Ectodermal cell (in vitro differentiated cells): ENCODE results near the gene DEPP1.

Source experiments
- H3K27ac ChIP-seq: 2 replicates; pipeline ENCODE4 v1.7.0; 2013; ENCODE audit warnings: mild to moderate bottlenecking, low read depth, low read length; ENCODE audit not compliant: insufficient read depth, poor library complexity, severe bottlenecking
- H3K27me3 ChIP-seq: 2 replicates; pipeline ENCODE4 v1.7.0; 2013; ENCODE audit warnings: mild to moderate bottlenecking, low read length; ENCODE audit not compliant: insufficient read depth, control insufficient read depth, poor library complexity, severe bottlenecking
- H3K36me3 ChIP-seq: one replicate; pipeline ENCODE4 v1.7.0; 2013; ENCODE audit warnings: low read length; ENCODE audit not compliant: control insufficient read depth, insufficient read depth
- H3K4me1 ChIP-seq: one replicate; pipeline ENCODE4 v1.7.0; 2013; ENCODE audit warnings: low read length; ENCODE audit not compliant: control insufficient read depth, insufficient read depth
- H3K4me3 ChIP-seq: 2 replicates; pipeline ENCODE4 v1.7.0; 2013; ENCODE audit warnings: low read depth, low read length, control low read depth; ENCODE audit not compliant: insufficient read depth
- H3K9me3 ChIP-seq: 2 replicates; pipeline ENCODE4 v1.7.0; 2013; ENCODE audit warnings: mild to moderate bottlenecking, low read length, moderate library complexity; ENCODE audit not compliant: control insufficient read depth
- WGBS, 2 experiments: methylation state at CpG; one replicate each; pipeline ENCODE4 v1.1.7; 2013; ENCODE audit warnings: missing lambda C conversion rate in 2 of 2; 5-methylcytosine and 5-hydroxymethylcytosine counted together

DEPP1 gene

DNA sequence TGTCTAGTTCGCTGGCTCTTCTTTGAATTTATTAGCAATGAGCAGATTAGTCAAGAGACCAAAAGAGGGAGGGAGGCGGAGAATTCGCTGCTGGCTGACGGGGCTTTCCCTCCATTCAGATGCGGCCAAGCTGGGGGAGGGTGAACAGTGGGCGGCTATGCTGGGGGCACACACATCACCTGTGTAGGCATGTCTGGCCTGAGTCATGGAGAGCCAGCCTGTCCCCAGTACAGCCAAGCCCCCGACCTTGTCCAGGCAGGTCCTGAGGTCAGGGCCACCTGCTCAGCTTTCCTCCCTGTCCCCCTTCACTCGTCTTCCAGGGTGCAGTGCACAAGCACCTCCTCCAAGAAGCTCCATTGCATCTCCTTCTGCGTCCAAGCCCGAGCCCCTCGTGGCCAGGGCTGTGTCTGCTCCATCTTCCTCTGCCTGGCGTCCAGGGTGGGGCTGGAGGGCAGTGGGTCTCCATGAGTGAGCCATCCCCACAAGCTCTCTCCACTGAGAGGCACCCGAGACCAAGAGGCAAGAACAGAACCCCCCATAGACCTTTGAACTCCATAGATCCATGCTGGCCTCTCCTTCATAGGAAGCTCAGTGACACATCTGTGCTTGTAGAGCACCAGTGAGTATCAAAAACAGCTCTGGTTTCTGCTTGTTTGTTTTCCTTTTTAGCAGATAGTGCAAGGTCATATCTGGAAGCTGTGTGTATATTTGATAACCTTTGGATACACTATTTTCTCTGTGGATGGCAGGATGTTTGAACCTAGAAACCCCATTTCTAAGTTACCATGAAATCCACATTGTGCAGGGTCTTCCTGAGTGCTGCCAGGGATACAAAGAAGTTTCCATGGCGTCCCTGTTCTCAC is 1.9 kb upstream of the DEPP1 start:
- peaks cover 6% of the 10 kb centered on the region for H3K27me3 ChIP-seq
- peaks cover 31% of the 10 kb centered on the region for H3K4me1 ChIP-seq
- H3K36me3 ChIP-seq = no peaks in the 10 kb centered on the region
- H3K27ac ChIP-seq = no peak overlapping the region
- H3K9me3 ChIP-seq = no peaks in the 10 kb centered on the region
- WGBS, 2 experiments = 63 to 67% methylated on average over 14 of the region's 14 CpGs
- H3K4me3 ChIP-seq = no peak overlapping the region

DNA sequence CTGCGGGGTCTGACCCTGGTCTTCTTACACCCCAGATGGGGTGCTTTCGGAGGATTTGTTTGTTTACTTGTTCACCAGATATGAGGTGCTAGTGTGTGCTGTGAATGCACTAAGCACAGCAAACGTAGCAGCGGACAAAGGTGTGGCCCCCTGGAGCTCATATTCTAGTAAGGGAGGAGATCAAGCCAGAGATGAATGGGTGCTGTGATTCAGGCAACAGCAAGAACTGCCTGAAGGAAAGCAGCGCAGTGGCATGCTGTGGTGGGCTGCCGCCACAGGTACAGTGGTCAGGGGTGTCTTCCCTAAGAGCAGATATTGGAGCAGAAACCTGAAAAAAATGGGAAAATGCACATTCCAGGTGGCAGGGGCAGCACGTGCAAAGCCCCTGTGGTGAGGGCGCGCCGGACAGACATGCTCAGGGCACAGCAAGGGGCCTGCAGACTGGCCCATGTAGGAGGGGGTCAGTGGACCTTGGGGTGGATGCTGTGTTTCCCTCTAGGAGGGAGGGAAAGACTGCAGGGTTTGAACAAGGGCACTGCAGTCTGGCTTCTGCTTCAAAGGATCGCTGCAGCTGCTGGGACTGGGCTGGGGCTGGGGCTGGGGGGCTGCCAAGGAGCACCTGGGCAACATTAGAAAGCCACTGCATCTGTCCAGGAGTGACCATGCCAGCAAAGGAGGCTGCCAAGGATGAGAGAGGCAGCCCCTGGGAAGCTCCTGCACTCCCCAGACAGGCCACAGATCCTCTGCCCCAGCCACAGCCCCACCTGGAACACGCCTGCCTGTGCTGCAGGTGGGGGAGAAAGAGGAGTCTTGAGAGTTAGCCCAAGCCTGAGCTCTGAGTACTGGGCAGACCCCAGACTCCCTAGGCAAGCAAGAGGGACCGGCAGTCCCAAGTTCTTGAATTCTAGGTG is 927 bp upstream of the DEPP1 start:
- Histone ChIP-seq H3K4me3 (no peak overlapping the region), H3K36me3 (no peaks in the 10 kb centered on the region), H3K4me1 (peaks cover 31% of the 10 kb centered on the region), H3K27me3 (peaks cover 11% of the 10 kb centered on the region), H3K27ac (no peak overlapping the region), H3K9me3 (no peaks in the 10 kb centered on the region)
- WGBS, 2 experiments = 75 to 76% methylated on average over 13 of the region's 13 CpGs

DNA sequence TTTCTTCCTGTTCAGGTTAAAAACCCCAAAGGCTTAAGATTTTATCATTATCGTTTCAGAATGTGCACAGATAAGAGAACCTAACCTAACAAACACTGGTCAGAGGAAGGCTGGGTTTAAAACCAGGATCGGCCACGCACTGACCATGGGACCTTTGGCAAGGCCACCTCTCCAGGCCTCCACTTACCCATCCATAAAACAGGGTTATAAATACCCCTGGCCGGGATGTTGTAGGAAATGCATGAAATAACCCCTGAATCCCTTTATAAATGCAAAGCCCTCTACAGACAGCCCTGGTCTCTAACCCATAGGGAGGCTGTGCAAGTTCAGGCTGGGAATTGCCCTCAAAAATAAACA is 418 bp downstream of the DEPP1 start:
- 84 to 86% methylated on average over 4 of the region's 4 CpGs for WGBS, 2 experiments
- peaks cover 41% of the 10 kb centered on the region for H3K4me1 ChIP-seq

DNA sequence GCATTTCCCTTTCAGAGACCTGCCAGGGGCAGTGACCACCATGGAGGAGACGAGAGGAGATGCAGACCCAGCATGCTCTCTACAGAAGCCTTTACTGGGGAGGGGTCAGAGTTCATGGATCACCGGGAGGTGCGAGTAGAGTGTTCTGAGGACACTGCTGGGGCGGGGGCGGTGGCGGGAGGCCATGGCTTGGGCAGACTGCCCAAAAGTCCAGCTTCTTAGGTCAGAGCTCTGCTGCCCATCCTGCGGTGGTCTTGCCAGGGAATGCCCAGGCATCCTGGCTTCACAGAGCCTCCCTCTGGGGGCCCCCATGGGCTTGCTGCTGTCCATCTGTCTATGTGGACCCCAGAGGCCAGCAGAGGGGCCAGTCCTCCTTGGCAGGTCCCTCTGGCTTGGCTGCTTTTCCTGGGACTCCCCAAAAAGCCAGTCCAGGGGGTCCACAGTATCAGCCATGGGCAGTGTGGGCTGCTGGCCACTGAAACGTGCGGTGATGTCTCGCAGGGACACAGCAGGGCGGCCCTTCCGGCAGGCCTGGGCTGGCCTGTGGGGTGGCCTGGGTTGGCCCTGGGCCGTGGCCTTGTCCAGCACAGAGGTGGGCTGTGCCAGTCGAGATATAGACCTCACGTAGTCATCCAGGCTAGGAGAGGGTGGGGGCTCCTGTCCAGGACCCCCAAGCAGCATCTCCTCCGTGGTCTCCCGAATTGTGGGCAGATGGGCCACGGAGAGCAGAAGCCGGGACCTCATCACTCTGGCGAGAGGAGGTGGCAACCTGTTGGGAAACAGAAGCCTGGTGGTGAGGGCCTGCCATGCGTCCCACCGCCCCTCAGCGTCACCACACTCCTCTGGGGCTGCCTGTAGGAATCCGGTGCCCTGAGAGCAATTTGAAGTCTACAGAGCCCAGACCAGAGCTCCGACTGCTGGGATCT is 1.1 kb downstream of the DEPP1 start:
- no peak overlapping the region for H3K4me3 ChIP-seq
- no peak overlapping the region for H3K27ac ChIP-seq
- H3K4me1 ChIP-seq = peaks cover 44% of the 10 kb centered on the region
- no peaks in the 10 kb centered on the region for H3K36me3 ChIP-seq
- WGBS, 2 experiments = 86 to 87% methylated on average over 25 of the region's 25 CpGs
- H3K27me3 ChIP-seq = peaks cover 21% of the 10 kb centered on the region
- H3K9me3 ChIP-seq = no peaks in the 10 kb centered on the region

More for the DNA sequence above, 418 bp downstream of the DEPP1 start:
- Histone ChIP-seq H3K27ac (no peak overlapping the region), H3K9me3 (no peaks in the 10 kb centered on the region), H3K36me3 (no peaks in the 10 kb centered on the region), H3K4me3 (no peak overlapping the region), H3K27me3 (peaks cover 21% of the 10 kb centered on the region)

DNA sequence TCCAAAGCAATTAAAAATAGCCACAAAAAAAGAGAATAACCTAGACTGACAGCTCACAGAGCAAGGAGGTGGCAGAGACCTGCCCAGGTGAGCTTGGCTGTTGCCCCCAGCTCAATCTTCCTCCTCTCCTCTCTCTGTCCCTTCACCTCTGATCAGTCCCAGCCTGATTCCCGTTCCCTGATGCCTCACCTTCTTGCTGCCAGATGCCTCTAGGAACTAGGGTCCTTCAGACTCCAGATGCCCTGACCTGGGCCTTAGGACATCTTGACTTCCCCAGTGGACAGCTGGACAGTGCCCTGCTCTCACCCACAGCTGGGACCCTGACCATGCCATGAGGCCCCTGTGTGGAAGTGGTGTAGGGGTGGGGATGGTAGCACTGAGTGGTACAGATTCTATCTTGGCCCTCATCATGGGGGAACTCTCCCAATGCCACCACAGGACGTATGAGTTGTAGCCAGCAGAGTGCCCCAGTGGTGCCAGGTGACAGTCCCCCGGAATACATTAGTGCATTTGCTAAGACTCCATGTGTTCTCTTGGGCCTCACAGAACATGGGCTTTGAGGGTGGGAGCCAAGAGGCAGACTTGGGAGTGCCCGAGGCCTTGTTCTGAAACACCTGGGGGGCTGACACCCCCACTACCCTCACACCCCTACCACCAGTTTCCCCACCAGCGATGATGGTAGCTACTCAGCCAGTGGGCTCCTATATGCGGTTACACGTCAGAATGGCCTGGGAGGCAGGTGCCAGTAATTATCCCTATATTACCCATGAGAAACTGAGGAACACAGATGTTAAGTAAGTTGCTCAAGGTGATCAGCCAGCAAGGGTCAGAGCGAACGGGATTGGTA is 2.0 kb downstream of the DEPP1 start:
- Histone ChIP-seq H3K4me3 (no peak overlapping the region), H3K27me3 (peaks cover 21% of the 10 kb centered on the region), H3K36me3 (no peaks in the 10 kb centered on the region), H3K27ac (no peak overlapping the region), H3K4me1 (peaks cover 44% of the 10 kb centered on the region), H3K9me3 (no peaks in the 10 kb centered on the region)
- 89 to 92% methylated on average over 9 of the region's 9 CpGs for WGBS, 2 experiments

DNA sequence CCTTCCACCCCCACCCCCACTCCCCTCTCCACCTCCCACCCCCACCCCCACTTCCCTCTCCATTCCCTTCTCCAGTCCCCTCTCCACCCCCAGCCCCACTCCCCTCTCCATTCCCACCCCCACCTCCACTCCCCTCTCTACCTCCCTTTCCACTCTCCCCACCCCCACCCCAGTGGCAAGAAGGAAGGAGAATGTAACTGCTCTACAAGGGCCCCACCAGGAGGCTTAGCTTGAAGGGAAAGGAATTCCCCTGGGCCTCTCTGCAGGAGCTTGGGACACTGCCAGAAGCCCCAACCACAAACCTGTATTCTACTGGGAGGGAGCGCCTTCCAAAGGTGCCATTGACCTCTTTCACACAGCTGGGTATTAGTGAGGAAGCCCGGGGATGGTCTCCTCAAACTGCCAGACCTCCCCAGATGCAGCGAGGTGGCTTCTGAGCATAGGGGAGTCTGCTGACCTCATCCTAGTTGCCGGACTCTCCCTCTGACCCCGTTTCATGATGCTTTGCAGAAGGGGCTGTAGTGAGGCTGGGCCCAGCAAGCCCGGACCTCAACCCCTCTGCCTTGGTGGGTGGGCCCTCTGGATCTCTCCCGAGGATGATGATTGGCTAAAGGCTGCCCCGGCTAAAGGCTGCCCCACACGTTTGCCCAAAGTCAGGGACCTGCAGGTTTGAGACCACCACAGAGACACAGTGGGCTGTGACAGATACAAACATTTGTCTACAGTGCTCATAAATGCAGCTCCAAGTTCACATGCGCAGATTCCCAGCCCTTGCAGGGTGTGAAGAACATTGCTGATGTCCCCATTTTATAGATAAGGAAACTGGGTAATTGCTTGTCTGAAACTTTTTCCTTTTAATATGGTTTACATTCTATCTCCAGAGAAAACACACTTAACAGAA is 2.9 kb downstream of the DEPP1 start:
- 19 to 22% methylated on average over 10 of the region's 10 CpGs for WGBS, 2 experiments
- Histone ChIP-seq H3K9me3 (no peaks in the 10 kb centered on the region), H3K27ac (no peak overlapping the region), H3K4me1 (peaks cover 39% of the 10 kb centered on the region), H3K36me3 (no peaks in the 10 kb centered on the region), H3K27me3 (peaks cover 21% of the 10 kb centered on the region), H3K4me3 (no peak overlapping the region)

DNA sequence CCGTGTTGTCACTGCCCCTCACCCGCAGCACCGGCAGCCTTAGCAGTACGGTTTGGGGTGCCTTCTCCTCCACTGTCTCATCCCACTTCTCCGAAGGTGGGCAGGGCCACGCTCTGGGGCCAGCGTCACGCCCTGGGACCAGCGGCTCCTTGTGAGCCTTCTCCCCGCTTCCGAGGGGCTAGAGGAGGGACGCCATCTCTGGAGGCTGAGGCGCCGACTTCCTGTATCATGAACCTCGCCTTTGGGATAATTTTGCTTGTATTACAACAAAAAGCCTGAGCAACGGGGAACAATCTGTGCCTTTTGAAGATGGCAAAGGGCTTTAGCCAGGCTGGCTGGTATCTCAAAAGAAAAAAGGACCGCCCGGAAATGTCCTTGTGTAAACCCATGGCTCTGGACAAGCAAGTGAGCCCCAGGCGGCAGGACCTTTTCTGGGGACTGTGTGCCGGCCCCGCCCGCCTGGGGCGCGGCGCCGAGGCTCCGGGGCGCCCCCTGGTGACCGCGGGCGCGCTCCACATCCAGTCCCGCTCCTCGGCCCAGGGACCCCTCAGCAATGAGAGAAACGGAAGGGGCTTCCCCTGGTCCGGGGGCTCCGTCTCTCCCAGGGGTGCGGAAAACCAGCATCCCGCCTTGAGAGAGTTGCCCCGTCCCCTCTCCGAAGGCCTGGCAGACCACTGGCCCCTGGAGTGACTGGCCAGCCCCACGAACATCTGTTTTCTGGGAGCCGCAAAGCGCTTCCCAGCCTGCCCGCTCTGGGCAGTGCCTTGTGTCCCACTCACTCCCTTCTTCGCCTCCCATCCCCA is 3.8 kb downstream of the DEPP1 start:
- Histone ChIP-seq H3K4me1 (peaks cover 31% of the 10 kb centered on the region), H3K27me3 (peaks cover 21% of the 10 kb centered on the region), H3K9me3 (no peaks in the 10 kb centered on the region), H3K27ac (no peak overlapping the region), H3K36me3 (no peaks in the 10 kb centered on the region), H3K4me3 (peak overlapping the region; percentile 24)
- 5 to 6% methylated on average over 46 of the region's 46 CpGs for WGBS, 2 experiments

DNA sequence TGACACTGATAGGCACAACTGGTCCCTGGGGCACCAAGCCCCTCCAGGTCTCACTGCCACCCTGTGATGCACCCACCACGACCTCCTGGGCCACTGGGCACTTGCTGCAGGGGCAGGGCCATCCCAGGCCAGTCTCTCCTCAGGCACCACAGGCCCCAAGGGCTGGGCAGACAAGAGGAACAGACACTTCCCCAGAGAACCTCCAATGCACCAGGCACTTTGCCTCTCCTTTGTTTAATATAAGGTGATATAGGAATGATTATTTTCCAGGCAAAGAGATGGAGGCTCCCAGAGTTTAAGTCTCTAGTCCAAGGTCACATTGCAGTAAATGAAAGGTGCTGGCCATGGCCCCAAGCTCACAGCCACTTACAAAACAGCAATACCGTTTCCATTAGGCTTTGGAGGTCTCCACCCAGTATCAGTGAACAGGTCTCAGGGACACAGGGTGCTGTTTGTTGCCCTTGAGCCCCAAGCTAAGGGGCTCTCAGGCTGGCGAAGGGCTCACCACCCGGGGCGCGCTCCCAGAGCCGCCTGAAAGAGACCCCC is 4.5 kb downstream of the DEPP1 start:
- 37 to 45% methylated on average over 7 of the region's 7 CpGs for WGBS, 2 experiments
- Histone ChIP-seq H3K36me3 (no peaks in the 10 kb centered on the region), H3K9me3 (no peaks in the 10 kb centered on the region), H3K27ac (no peak overlapping the region), H3K27me3 (peaks cover 21% of the 10 kb centered on the region), H3K4me3 (peak overlapping the region; percentile 24), H3K4me1 (peaks cover 24% of the 10 kb centered on the region)
